K562 (cell line): ENCODE measurements around the gene SLC17A1. TPM values are rescaled to one million over a fixed set of nuclear protein-coding genes. Genes with fewer than 3 reads are reported as not detected.

Source experiments
- ATAC-seq: fragments of 200-7000 bp; cut with Tn5 transposase; 3 replicates; pipeline ENCODE4 v1.9.1; 2020; ENCODE audit warnings: moderate library complexity
- BruUV-seq: library from RNA; stranded (reverse); fragments of 400-500 nt; replicated peaks from 2 replicates; lab custom pipeline; 2021; lab: Mats Ljungman, UMichigan
- CTCF ChIA-PET: fragments of 300-600 bp; formaldehyde crosslinking; extraction: SDS; loops from one replicate; lab custom pipeline; 2021; ENCODE audit warnings: low intra/inter-chr PET ratio; lab: Yijun Ruan, JAX
- POLR2A ChIA-PET: fragments of 300-600, 350-650 bp; sonication (Branson Sonifier 250); formaldehyde crosslinking; extraction: SDS; loops from one replicate; lab custom pipeline; 2021; ENCODE audit warnings: antibody characterized with exemption, inconsistent platforms; lab: Yijun Ruan, JAX
- DNase-seq, 4 experiments: peaks; one replicate each; pipeline versions ENCODE4 v3.0.0 to v3.0.0-alpha.2; 2011 to 2018; ENCODE audit warnings: low spot score in 3 of 4, mixed read lengths in 3 of 4; ENCODE audit errors: extremely low read depth in 1 of 4
- FAIRE-seq: peaks from 2 replicates; lab custom pipeline; 2011; peaks lifted over from hg19 to GRCh38; lab: Jason Lieb, UNC
- H2AFZ ChIP-seq: 2 replicates; pipeline ENCODE4 v1.6.0; 2011; ENCODE audit warnings: low read depth, low read length, control low read depth, inconsistent platforms
- H3K27ac ChIP-seq: fragments of 200-600 bp; 3 replicates; pipeline ENCODE4 v1.8.0; 2011; ENCODE audit warnings: low read depth, mild to moderate bottlenecking, control low read depth, inconsistent platforms, low read length, moderate library complexity, mixed read lengths; ENCODE audit errors: extremely low read depth
- H3K27me3 ChIP-seq, 2 experiments: fragments of 300-600 bp in 1 of 2; 2 replicates in 1 of 2; 3 replicates in 1 of 2; pipeline versions ENCODE4 v1.6.0 to v1.8.0; 2011; ENCODE audit warnings: inconsistent platforms in 2 of 2, low read length in 2 of 2, mild to moderate bottlenecking in 1 of 2, mixed read lengths in 1 of 2, moderate library complexity in 1 of 2; ENCODE audit not compliant: control insufficient read depth in 2 of 2, insufficient read depth in 2 of 2
- H3K36me3 ChIP-seq: fragments of 300-600 bp; 3 replicates; pipeline ENCODE4 v1.8.0; 2011; ENCODE audit warnings: mild to moderate bottlenecking, low read length, inconsistent platforms; ENCODE audit not compliant: control insufficient read depth, insufficient read depth
- H3K4me1 ChIP-seq, 2 experiments: fragments of 200-600 bp in 1 of 2; replicated peaks in 1 of 2; 2 replicates in 1 of 2; 3 replicates in 1 of 2; pipeline versions ENCODE4 v1.5.1 to v1.8.0; 2011; ENCODE audit warnings: inconsistent platforms in 2 of 2, low read length in 2 of 2, mild to moderate bottlenecking in 1 of 2, mixed read lengths in 1 of 2, moderate library complexity in 1 of 2; ENCODE audit not compliant: control insufficient read depth in 2 of 2, insufficient read depth in 2 of 2
- H3K4me2 ChIP-seq: 2 replicates; pipeline ENCODE4 v1.6.1; 2011; ENCODE audit warnings: low read length, control low read depth, inconsistent platforms, mixed read lengths; ENCODE audit not compliant: insufficient read depth
- H3K4me3 ChIP-seq: fragments of 200-600 bp; sonication (generic), shearing (Covaris generic); 2 replicates; pipeline ENCODE4 v1.5.1; 2016; ENCODE audit warnings: control low read depth, inconsistent platforms
- H3K79me2 ChIP-seq: fragments of 200-600 bp; 3 replicates; pipeline ENCODE4 v1.8.0; 2011; ENCODE audit warnings: low read length, inconsistent platforms; ENCODE audit not compliant: control insufficient read depth, insufficient read depth
- H3K9ac ChIP-seq, 2 experiments: 2 replicates each; pipeline versions ENCODE4 v1.6.0 to v1.6.1; 2011; ENCODE audit warnings: low read depth in 2 of 2, low read length in 2 of 2, control low read depth in 1 of 2, inconsistent platforms in 1 of 2, mild to moderate bottlenecking in 1 of 2, mixed read lengths in 1 of 2; ENCODE audit not compliant: insufficient read depth in 1 of 2
- H3K9me1 ChIP-seq: one replicate; pipeline ENCODE4 v1.6.0; 2011; ENCODE audit warnings: inconsistent platforms, mild to moderate bottlenecking, low read length, moderate library complexity; ENCODE audit not compliant: control insufficient read depth, insufficient read depth
- H3K9me3 ChIP-seq: replicated peaks from 2 replicates; pipeline ENCODE4 v1.5.1; 2011; ENCODE audit warnings: low read depth, low read length, inconsistent platforms; ENCODE audit not compliant: control insufficient read depth, insufficient read depth
- H4K20me1 ChIP-seq: replicated peaks from 2 replicates; pipeline ENCODE4 v1.6.1; 2011; ENCODE audit warnings: low read length, inconsistent platforms, mixed read lengths; ENCODE audit not compliant: control insufficient read depth, insufficient read depth
- BRF2 ChIP-seq: IDR thresholded peaks from 3 replicates; pipeline ENCODE4 v1.6.1; 2011; ENCODE audit warnings: borderline replicate concordance, mild to moderate bottlenecking; ENCODE audit not compliant: insufficient read length, insufficient read depth
- CHD1 ChIP-seq: fragments of 200-600 bp; sonication (generic); IDR thresholded peaks from one replicate; pipeline ENCODE4 v1.6.1; 2012; ENCODE audit warnings: mild to moderate bottlenecking, moderate library complexity, low read length, inconsistent platforms
- E2F4 ChIP-seq: sonication (generic); formaldehyde crosslinking; IDR thresholded peaks from 2 replicates; pipeline ENCODE4 v1.8.0; 2022; ENCODE audit warnings: mild to moderate bottlenecking, low read depth, missing genetic modification reagents
- NELFE ChIP-seq: IDR thresholded peaks from 2 replicates; pipeline ENCODE4 v1.6.1; 2011; ENCODE audit warnings: mild to moderate bottlenecking; ENCODE audit not compliant: insufficient read depth, insufficient read length
- NFXL1 ChIP-seq: fragments of 450-650 bp; formaldehyde crosslinking; IDR thresholded peaks from 2 replicates; pipeline ENCODE4 v1.4.0; 2021; ENCODE audit warnings: mild to moderate bottlenecking
- NR3C1 ChIP-seq: sonication (generic); formaldehyde crosslinking; IDR thresholded peaks from 2 replicates; pipeline ENCODE4 v1.8.1; 2022; ENCODE audit warnings: missing genetic modification reagents
- REST ChIP-seq, 2 experiments: fragments of 450-650 bp; formaldehyde crosslinking in 1 of 2; IDR thresholded peaks; 2 replicates each; pipeline versions ENCODE4 v1.4.0 to v1.6.1; 2014 to 2020; ENCODE audit warnings: mild to moderate bottlenecking in 2 of 2, borderline replicate concordance in 1 of 2, low read depth in 1 of 2
- TAF9B ChIP-seq: fragments of 450-650 bp; IDR thresholded peaks from 2 replicates; pipeline ENCODE4 v1.6.1; 2018; ENCODE audit warnings: mild to moderate bottlenecking; ENCODE audit not compliant: partially characterized antibody
- U2AF2 ChIP-seq: fragments of 200-400 bp; formaldehyde crosslinking; optimal IDR thresholded peaks from 2 replicates; pipeline ENCODE3; 2017; ENCODE audit warnings: low read depth, mild to moderate bottlenecking, low read length
- YBX1 ChIP-seq: fragments of 450-650 bp; IDR thresholded peaks from 2 replicates; pipeline ENCODE4 v1.7.1; 2016; ENCODE audit warnings: mild to moderate bottlenecking
- ZNF354B ChIP-seq: fragments of 250-450 bp; sonication (Bioruptor Pico); IDR thresholded peaks from 2 replicates; pipeline ENCODE4 v1.4.0; 2020
- ZNF778 ChIP-seq: fragments of 450-650 bp; formaldehyde crosslinking; IDR thresholded peaks from 2 replicates; pipeline ENCODE4 v1.4.0; 2020; ENCODE audit warnings: mild to moderate bottlenecking, moderate library complexity
- WGBS: fragments of 100-300 bp; shearing (Covaris generic); methylation state at CpG from one replicate; pipeline ENCODE4 v1.1.6; 2016; ENCODE audit warnings: low coverage, mixed read lengths; ENCODE audit not compliant: insufficient coverage; ENCODE audit errors: missing lambda C conversion rate; 5-methylcytosine and 5-hydroxymethylcytosine counted together
- in situ Hi-C: fragments of 300-500 bp; cut with MboI; formaldehyde crosslinking; loops from 4 replicates; pipeline ENCODE4 v1.15.0; 2018; ENCODE audit warnings: inconsistent platforms, mixed read lengths
- intact Hi-C: fragments of 100-400 bp; cut with micrococcal nuclease; formaldehyde crosslinking; loops from 2 replicates; pipeline ENCODE4 v1.14.2; 2022
- polyA plus RNA-seq, 8 experiments: library from polyadenylated mRNA; depleted of rRNA in 4 of 8; stranded (reverse) in 5 of 8; unstranded in 3 of 8; fragments of >200 nt; fragmentation: Nextera tagmentation in 2 of 8; fragmentation: Illumina TruSeq in 1 of 8; extraction: Ambion mirVana in 2 of 8; extraction: Trizol in 1 of 8; gene quantifications; 2 replicates each; pipeline versions ENCODE4 v1.2.1 to v1.2.3, GENCODE V29; 2011 to 2014; ENCODE audit warnings: inconsistent platforms in 1 of 8, missing spikeins in 1 of 8
- total RNA-seq, 7 experiments: library from RNA; depleted of rRNA in 6 of 7; stranded (reverse); fragments of >200 nt in 6 of 7; fragmentation: Illumina TruSeq in 2 of 7; extraction: Trizol in 2 of 7; gene quantifications; 2 replicates each; pipeline versions ENCODE4 v1.2.1 to v1.2.3, GENCODE V29; 2011 to 2021; ENCODE audit warnings: low replicate concordance in 1 of 7

The SLC17A1 gene
- total and polyA plus RNA-seq, 9 of the 15 experiments (the other 6 are each of a cell fraction or from before 2014, with no cell fraction given) = not detected

GRCh38 chr6:25777031-25777430, 54.8 kb downstream of the SLC17A1 start:
- Histone ChIP-seq H3K27me3 (peaks cover 3 to 9% of the 10 kb centered on the region in 2 experiments; a peak in 4 of 5 replicates), H3K79me2 (no peaks in the 10 kb centered on the region), H3K4me3 (no peak overlapping the region), H2AFZ (no peak overlapping the region), H3K9me1 (no peaks in the 10 kb centered on the region), H3K4me1 (no peaks in the 10 kb centered on the region), H4K20me1 (no peaks in the 10 kb centered on the region), H3K27ac (no peak overlapping the region), H3K36me3 (no peaks in the 10 kb centered on the region), H3K9ac (no peak overlapping the region), H3K4me2 (no peak overlapping the region), H3K9me3 (no peaks in the 10 kb centered on the region)
- POLR2A ChIA-PET = interaction anchor here (0.6 to 1.3 kb wide), 2 partner anchors 14 to 109 kb away, joined by 3 to 4 read pairs; no protein-coding TSS in a partner anchor
- in situ Hi-C loops = no loop called here
- FAIRE-seq (no peak), ATAC-seq (no peak), DNase-seq (no peak)
- intact Hi-C loops = no loop called here
- 0% methylated on average over 2 of the region's 2 CpGs for WGBS
- BruUV-seq = no TSS peak
- CTCF ChIA-PET = no interaction called here
- TF ChIP-seq TAF9B (no peak), BRF2 (no peak), E2F4 (CRISPR knock-in tag) (no peak), U2AF2 (no peak), CHD1 (no peak), REST (IDR thresholded peaks at IDR 0.05; ENCODE audit: borderline replicate concordance) (no peak), REST (CRISPR knock-in tag; IDR thresholded peaks at IDR 0.05; ENCODE audit: low read depth) (no peak), ZNF778 (CRISPR knock-in tag) (no peak), YBX1 (no peak), NFXL1 (CRISPR knock-in tag) (no peak), NR3C1 (no peak), NELFE (no peak), ZNF354B (CRISPR knock-in tag) (no peak)
